A549 (cell line): ENCODE data around the gene ACVR2B. TPM values are rescaled to one million over a fixed set of nuclear protein-coding genes. Genes with fewer than 3 reads are reported as not detected.

Experiments
- ATAC-seq, 2 experiments: fragments of 200-7000 bp in 1 of 2; fragments of >200 bp in 1 of 2; cut with Nextera tagmentation in 1 of 2; cut with Tn5 transposase in 1 of 2; 3 replicates each; pipeline versions ENCODE4 v1.8.0 to v1.9.1; 2018 to 2020; ENCODE audit warnings: mild to moderate bottlenecking in 1 of 2, moderate library complexity in 1 of 2
- CTCF ChIA-PET: fragments of 300-600 bp; sonication (Branson Sonifier 250); formaldehyde crosslinking; extraction: SDS; loops from one replicate; lab custom pipeline; 2021; ENCODE audit warnings: antibody characterized with exemption, inconsistent platforms; lab: Yijun Ruan, JAX
- POLR2A ChIA-PET: fragments of 350-600 bp; formaldehyde crosslinking; extraction: SDS; loops from one replicate; lab custom pipeline; 2021; ENCODE audit warnings: antibody characterized with exemption, inconsistent platforms; lab: Yijun Ruan, JAX
- DNase-seq, 2 experiments: peaks; one replicate each; pipeline versions ENCODE4 v3.0.0 to v3.0.0-alpha.2; 2011 to 2016; ENCODE audit warnings: low read depth in 1 of 2, low spot score in 1 of 2
- FAIRE-seq: peaks from 2 replicates; lab custom pipeline; 2011; peaks lifted over from hg19 to GRCh38; lab: Jason Lieb, UNC
- H3K27ac ChIP-seq, 2 experiments: fragments of >200 bp; sonication (Bioruptor Twin); formaldehyde crosslinking; 3 replicates each; pipeline ENCODE4 v1.5.1; 2016 to 2017
- H3K4me1 ChIP-seq: fragments of >200 bp; sonication (Bioruptor Twin); formaldehyde crosslinking; 3 replicates; pipeline ENCODE4 v1.6.1; 2016
- H3K4me2 ChIP-seq: fragments of >200 bp; sonication (Bioruptor Twin); formaldehyde crosslinking; 3 replicates; pipeline ENCODE4 v1.6.1; 2016
- H3K4me3 ChIP-seq: fragments of >200 bp; sonication (Bioruptor Twin); formaldehyde crosslinking; 3 replicates; pipeline ENCODE4 v1.5.1; 2016
- H3K9me3 ChIP-seq: fragments of >200 bp; sonication (Bioruptor Twin); formaldehyde crosslinking; 3 replicates; pipeline ENCODE4 v1.6.1; 2016
- EHF ChIP-seq: fragments of 250-450 bp; sonication (Bioruptor Pico); IDR thresholded peaks from 2 replicates; pipeline ENCODE4 v1.5.0; 2020; ENCODE audit warnings: mild to moderate bottlenecking
- HOXB13 ChIP-seq: fragments of 250-450 bp; sonication (Bioruptor Pico); IDR thresholded peaks from 2 replicates; pipeline ENCODE4 v1.5.0; 2020; ENCODE audit warnings: low read depth, mild to moderate bottlenecking, moderate library complexity
- KDM1A ChIP-seq: fragments of 200-600 bp; sonication (generic); IDR thresholded peaks from 2 replicates; pipeline ENCODE4 v1.6.1; 2016; ENCODE audit warnings: low read depth, mild to moderate bottlenecking
- MAFK ChIP-seq: fragments of 450-650 bp; IDR thresholded peaks from 2 replicates; pipeline ENCODE4 v1.6.1; 2014; ENCODE audit not compliant: partially characterized antibody
- MYC ChIP-seq: IDR thresholded peaks from 2 replicates; pipeline ENCODE4 v1.6.1; 2012; ENCODE audit warnings: mild to moderate bottlenecking, inconsistent platforms, low read length, improper control_type of control experiment, borderline replicate concordance
- NFE2L2 ChIP-seq: fragments of 150-350 bp; conservative IDR thresholded peaks from 2 replicates; pipeline ENCODE4 v1.6.1; 2014; ENCODE audit warnings: low read length
- RFX5 ChIP-seq: fragments of 450-650 bp; IDR thresholded peaks from 2 replicates; pipeline ENCODE4 v1.7.1; 2014; ENCODE audit warnings: antibody characterized with exemption, mild to moderate bottlenecking, moderate library complexity
- SMC3 ChIP-seq: fragments of >200 bp; sonication (Bioruptor Twin); formaldehyde crosslinking; IDR thresholded peaks from 3 replicates; pipeline ENCODE4 v1.6.1; 2018; ENCODE audit warnings: inconsistent platforms
- TP53 ChIP-seq: fragments of 250-450 bp; sonication (Bioruptor Pico); IDR thresholded peaks from 2 replicates; pipeline ENCODE4 v1.5.0; 2021; ENCODE audit warnings: mild to moderate bottlenecking, moderate library complexity
- ZFP36 ChIP-seq: fragments of 450-650 bp; IDR thresholded peaks from 2 replicates; pipeline ENCODE4 v1.6.1; 2014; ENCODE audit warnings: borderline replicate concordance; ENCODE audit not compliant: partially characterized antibody
- WGBS: methylation state at CpG from one replicate; pipeline ENCODE4 v1.1.6; 2017; ENCODE audit errors: missing lambda C conversion rate; 5-methylcytosine and 5-hydroxymethylcytosine counted together
- polyA plus RNA-seq, 4 experiments: library from polyadenylated mRNA; depleted of rRNA in 3 of 4; stranded (reverse); fragments of >200 nt; fragmentation: RNase III in 1 of 4; extraction: RNeasy Plus Mini Kit Qiagen cat#74134 plus additional on column Dnase treatment in 1 of 4; gene quantifications; 2 replicates in 3 of 4; 3 replicates in 1 of 4; pipeline ENCODE4 v1.2.3, GENCODE V29; 2011 to 2017
- TF ChIP-seq, protein P1 (sequence below): fragments of >200 bp; sonication (Bioruptor Twin); formaldehyde crosslinking; IDR thresholded peaks from 3 replicates; pipeline ENCODE4 v1.5.1; 2016
- TF ChIP-seq, protein P2 (sequence below): fragments of 150-350 bp; IDR thresholded peaks from 2 replicates; pipeline ENCODE4 v1.6.1; 2014; ENCODE audit warnings: low read depth, mild to moderate bottlenecking, low read length
- TF ChIP-seq, protein P3 (sequence below): fragments of >200 bp; sonication (Bioruptor Twin); formaldehyde crosslinking; IDR thresholded peaks from 2 replicates; pipeline ENCODE4 v1.6.1; 2016

The ACVR2B gene
- polyA plus RNA-seq, 2 of the 4 experiments (the other 2 are of a cell fraction), result 1.2 to 2.8 TPM

DNA sequence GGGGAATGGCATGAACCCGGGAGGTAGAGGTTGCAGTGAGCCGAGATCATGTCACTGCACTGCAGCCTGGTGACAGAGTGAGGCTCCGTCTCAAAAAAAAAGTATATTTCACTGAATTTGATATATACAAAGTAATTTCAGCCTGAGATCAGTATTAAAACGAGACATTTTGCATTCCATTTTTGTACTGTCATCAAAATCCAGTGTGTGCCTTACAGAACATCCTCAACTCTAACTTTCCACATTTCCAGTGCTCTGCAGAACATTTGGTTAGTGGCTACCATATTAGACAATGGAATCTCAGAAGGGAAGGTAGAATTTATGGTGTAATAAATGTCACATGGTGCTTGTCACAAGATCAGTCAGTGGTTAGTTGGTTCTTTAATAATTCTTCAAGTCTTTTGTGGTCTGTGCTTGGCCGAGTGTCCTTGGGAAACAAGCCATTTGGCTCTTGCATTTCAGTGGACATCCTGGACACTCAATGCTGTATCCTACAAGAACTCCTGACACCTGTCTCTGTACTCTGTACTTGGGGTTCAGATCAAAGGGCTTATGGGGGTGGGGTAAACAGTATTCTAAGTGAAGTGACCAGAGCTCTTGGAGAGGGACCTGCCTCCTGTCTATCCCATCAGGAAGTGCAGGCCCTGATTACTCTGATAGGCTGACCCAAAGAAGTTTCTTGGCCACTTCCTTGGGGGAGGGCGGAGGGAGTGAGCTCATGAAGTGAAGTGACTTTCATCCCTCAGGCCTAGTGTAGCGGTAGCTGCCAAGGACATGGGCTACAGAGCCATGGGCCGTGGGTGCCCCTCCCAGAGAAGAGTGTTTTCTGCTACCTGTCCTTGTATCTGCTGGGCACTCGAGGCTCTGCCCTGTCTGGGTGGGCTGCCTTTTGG lies 3.7 kb downstream of the ACVR2B start:
- Histone ChIP-seq H3K4me2 (no peak overlapping the region), H3K9me3 (no peaks in the 10 kb centered on the region), H3K27ac (no peak overlapping the region), H3K4me3 (no peak overlapping the region), H3K4me1 (peaks cover 9% of the 10 kb centered on the region; the same call in 2 of the 3 replicates)
- TF ChIP-seq EHF (no peak), MAFK (peak; percentile 54)
- DNase-seq, result peak in 1 of 2 experiments; percentile 7
- ChIA-PET POLR2A (no interaction called here), CTCF (interaction anchor here (1.7 to 3.9 kb wide), 3 partner anchors 23 to 111 kb away, joined by 4 to 22 read pairs (median 7); partner anchors contain the start of gene XYLB)
- no peak for ATAC-seq
- WGBS, result 89% methylated on average over 6 of the region's 9 CpGs
- no peak for FAIRE-seq

DNA sequence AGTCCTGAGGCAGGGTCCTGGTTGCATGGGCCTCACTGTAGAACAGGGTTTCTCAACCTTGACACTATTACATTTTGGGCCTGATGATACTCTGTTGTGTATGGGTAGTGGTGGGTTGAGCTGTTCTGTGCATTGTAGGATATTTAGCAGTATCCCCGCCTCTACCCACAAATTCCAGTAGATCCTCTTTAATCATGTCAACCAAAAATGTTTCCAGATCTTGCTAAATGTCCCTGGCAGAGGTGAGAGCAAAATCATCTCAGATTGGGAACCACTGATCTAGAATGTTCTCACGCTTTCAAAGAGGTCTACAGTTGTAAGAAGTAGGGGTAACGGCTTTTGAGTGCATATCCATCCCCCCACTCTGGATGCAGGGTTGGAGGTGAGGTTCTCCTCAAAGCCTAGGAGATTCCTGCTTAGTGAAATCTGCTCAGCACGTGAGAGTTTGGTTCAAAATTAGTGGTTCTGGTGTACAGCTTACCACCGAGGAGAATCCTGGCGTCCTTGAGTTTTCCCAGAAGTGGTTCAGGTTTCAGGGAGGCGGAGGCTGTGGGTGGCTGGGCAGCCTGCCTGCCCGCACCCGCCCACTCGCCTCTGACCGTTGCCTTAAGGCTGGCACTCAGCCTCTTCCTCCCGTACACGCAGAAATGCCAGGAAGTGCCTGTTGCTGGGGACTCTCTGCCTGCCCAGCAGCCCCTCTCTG lies 5.3 kb downstream of the ACVR2B start:
- ATAC-seq, result no peak
- no peak overlapping the region for H3K4me2 ChIP-seq
- no peak overlapping the region for H3K4me3 ChIP-seq
- peaks cover 6% of the 10 kb centered on the region; the same call in 2 of the 3 replicates for H3K4me1 ChIP-seq
- 83% methylated on average over 13 of the region's 13 CpGs for WGBS
- no peak overlapping the region for H3K27ac ChIP-seq
- ChIA-PET POLR2A (no interaction called here), CTCF (interaction anchor here (0.6 to 3.9 kb wide), 3 partner anchors 21 to 200 kb away, joined by 4 to 22 read pairs (median 7); partner anchors contain the start of gene XYLB)
- TF ChIP-seq, protein P1, sequence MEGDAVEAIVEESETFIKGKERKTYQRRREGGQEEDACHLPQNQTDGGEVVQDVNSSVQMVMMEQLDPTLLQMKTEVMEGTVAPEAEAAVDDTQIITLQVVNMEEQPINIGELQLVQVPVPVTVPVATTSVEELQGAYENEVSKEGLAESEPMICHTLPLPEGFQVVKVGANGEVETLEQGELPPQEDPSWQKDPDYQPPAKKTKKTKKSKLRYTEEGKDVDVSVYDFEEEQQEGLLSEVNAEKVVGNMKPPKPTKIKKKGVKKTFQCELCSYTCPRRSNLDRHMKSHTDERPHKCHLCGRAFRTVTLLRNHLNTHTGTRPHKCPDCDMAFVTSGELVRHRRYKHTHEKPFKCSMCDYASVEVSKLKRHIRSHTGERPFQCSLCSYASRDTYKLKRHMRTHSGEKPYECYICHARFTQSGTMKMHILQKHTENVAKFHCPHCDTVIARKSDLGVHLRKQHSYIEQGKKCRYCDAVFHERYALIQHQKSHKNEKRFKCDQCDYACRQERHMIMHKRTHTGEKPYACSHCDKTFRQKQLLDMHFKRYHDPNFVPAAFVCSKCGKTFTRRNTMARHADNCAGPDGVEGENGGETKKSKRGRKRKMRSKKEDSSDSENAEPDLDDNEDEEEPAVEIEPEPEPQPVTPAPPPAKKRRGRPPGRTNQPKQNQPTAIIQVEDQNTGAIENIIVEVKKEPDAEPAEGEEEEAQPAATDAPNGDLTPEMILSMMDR, result no peak
- TF ChIP-seq ZFP36, result no peak
- no peak for TF ChIP-seq NFE2L2
- TF ChIP-seq HOXB13 (CRISPR knock-in tag), result no peak
- TF ChIP-seq, protein P2, sequence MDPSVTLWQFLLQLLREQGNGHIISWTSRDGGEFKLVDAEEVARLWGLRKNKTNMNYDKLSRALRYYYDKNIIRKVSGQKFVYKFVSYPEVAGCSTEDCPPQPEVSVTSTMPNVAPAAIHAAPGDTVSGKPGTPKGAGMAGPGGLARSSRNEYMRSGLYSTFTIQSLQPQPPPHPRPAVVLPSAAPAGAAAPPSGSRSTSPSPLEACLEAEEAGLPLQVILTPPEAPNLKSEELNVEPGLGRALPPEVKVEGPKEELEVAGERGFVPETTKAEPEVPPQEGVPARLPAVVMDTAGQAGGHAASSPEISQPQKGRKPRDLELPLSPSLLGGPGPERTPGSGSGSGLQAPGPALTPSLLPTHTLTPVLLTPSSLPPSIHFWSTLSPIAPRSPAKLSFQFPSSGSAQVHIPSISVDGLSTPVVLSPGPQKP, result no peak
- no peak for TF ChIP-seq SMC3
- no peaks in the 10 kb centered on the region for H3K9me3 ChIP-seq
- no peak for DNase-seq
- FAIRE-seq, result no peak

DNA sequence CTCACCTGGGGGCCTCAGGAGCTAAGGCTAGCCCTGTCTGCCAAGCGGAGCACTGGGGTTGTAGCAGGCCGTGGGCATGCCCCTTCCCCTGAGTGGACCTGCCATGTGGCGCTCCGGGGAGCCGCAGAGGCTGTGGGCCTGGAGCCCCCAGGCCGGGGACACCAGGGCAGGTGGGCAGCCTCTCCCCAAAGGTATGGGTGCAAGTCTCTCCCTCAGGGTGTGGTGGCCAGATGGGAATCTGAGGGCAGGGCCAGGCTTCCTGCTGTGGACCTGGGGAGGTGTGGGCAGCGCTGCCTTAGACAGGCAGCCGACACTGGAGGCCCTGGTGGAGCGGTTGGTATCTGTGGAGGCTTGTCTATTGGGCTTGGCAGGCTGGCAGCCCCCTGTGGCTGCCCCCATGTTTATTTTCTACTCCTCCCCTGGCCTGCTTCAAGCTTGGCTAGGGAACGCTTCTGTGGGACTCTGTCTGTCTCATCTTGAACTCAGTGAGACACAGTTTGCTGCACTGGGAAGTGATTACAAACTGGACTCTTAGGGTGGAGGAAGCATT lies 5.9 kb downstream of the ACVR2B start:
- no peak overlapping the region for H3K4me2 ChIP-seq
- 95% methylated on average over 1 of the region's 10 CpGs for WGBS
- H3K27ac ChIP-seq, result no peak overlapping the region
- ATAC-seq (no peak), FAIRE-seq (no peak), DNase-seq (no peak)
- TF ChIP-seq ZFP36, result no peak
- TF ChIP-seq, protein P1, result no peak
- no peak for TF ChIP-seq KDM1A
- no peak for TF ChIP-seq MYC
- no peak for TF ChIP-seq RFX5
- TF ChIP-seq, protein P3, sequence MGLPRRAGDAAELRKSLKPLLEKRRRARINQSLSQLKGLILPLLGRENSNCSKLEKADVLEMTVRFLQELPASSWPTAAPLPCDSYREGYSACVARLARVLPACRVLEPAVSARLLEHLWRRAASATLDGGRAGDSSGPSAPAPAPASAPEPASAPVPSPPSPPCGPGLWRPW, result no peak
- no peak for TF ChIP-seq TP53 (CRISPR knock-in tag)
- no peaks in the 10 kb centered on the region for H3K9me3 ChIP-seq
- ChIA-PET POLR2A (no interaction called here), CTCF (no interaction called here)
- no peak overlapping the region for H3K4me3 ChIP-seq
- H3K4me1 ChIP-seq, result peaks cover 6% of the 10 kb centered on the region; the same call in 2 of the 3 replicates
